BE2C (cell line): ENCODE results near the gene FARS2.

Experiments
- DNase-seq: peaks from one replicate; pipeline ENCODE4 v3.0.0-alpha.2; 2020
- H3K27me3 ChIP-seq: fragments of 250-450 bp; sonication (Bioruptor Pico); 2 replicates; pipeline ENCODE4 v1.5.1; 2020; ENCODE audit warnings: mild to moderate bottlenecking
- H3K36me3 ChIP-seq: fragments of 250-450 bp; sonication (Bioruptor Pico); 2 replicates; pipeline ENCODE4 v1.5.1; 2020; ENCODE audit warnings: mild to moderate bottlenecking
- H3K4me1 ChIP-seq: fragments of 250-450 bp; sonication (Bioruptor Pico); 2 replicates; pipeline ENCODE4 v1.5.1; 2020
- H3K4me3 ChIP-seq: 2 replicates; pipeline ENCODE4 v1.5.1; 2011; ENCODE audit warnings: low read depth, low read length
- H3K9me3 ChIP-seq: fragments of 250-450 bp; sonication (Bioruptor Pico); 2 replicates; pipeline ENCODE4 v1.5.1; 2020
- CTCF ChIP-seq: IDR thresholded peaks from 2 replicates; pipeline ENCODE4 v1.5.1; 2012; ENCODE audit warnings: mild to moderate bottlenecking, low read depth, low read length

Gene FARS2

DNA sequence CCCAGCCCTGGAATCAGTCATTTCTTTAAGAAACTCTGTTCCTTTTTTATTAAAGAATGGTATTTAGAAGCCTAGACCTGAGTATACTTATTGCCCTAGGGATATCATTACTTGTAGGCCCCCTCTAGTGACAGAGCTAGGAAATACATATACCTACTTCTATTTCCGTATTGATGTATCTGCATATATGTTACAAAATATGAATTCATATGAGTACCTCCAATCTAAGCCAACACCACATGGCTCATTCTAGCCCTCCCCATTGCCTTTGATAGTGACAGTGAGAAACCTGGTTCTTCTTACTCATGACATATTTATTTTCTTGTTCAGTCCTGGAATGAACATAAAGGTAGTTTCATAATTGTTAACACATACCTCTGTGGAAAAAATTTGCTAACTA, 137.2 kb downstream of the FARS2 start:
- Histone ChIP-seq H3K4me1 (no peaks in the 10 kb centered on the region), H3K9me3 (no peaks in the 10 kb centered on the region), H3K36me3 (no peaks in the 10 kb centered on the region), H3K27me3 (no peaks in the 10 kb centered on the region), H3K4me3 (no peak overlapping the region)
- TF ChIP-seq CTCF: peak; percentile 60
- DNase-seq: no peak

DNA sequence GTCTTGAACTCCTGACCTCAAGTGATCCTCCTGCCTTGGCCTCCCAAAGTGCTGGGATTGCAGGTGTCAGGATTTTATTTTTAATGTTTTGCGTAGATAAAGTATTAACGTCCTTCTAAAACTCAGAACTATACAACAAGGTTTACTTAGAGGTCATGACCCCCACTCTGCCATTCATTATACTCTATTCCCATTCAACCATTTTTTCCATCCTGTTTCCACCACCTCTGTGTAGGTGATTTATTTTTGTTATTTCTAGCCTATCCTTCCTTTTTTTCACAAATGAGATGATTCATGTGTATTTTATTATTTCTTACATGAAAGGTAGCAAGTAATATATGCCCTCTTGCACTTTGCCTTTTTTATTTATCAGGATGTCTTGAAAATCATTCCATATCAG, 138.1 kb downstream of the FARS2 start:
- TF ChIP-seq CTCF: no peak
- Histone ChIP-seq H3K27me3 (no peaks in the 10 kb centered on the region), H3K9me3 (no peaks in the 10 kb centered on the region), H3K4me1 (no peaks in the 10 kb centered on the region), H3K4me3 (no peak overlapping the region), H3K36me3 (no peaks in the 10 kb centered on the region)
- no peak for DNase-seq

- H3K27me3 ChIP-seq: no peaks in the 10 kb centered on the region
- H3K4me3 ChIP-seq: no peak overlapping the region
- no peaks in the 10 kb centered on the region for H3K36me3 ChIP-seq
- no peaks in the 10 kb centered on the region for H3K4me1 ChIP-seq
- TF ChIP-seq CTCF: peak; percentile 58
- H3K9me3 ChIP-seq: no peaks in the 10 kb centered on the region
- DNase-seq: no peak
Observed at GRCh38 chr6:5401845-5402738, 140.8 kb downstream of the FARS2 start.

DNA sequence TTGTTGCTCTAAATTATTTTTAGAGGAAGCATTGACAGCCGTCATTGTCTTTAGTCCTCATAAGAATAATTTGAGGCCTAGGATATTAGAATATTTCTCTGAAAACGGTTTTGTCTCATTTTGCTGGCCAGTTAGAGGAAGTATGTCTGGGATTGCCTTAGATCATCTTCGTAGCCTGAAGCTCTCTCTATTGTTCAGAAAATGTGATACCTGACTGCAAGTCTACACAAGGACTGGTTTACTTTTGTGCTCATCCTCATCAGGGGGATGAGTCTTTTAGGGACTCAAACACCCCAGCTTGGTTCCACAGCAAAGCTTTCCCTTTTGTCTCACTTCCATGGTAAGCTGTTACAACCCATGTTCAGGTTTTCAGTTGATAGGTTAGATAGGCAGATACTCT, 141.8 kb downstream of the FARS2 start:
- TF ChIP-seq CTCF: no peak
- no peaks in the 10 kb centered on the region for H3K9me3 ChIP-seq
- no peak for DNase-seq
- H3K36me3 ChIP-seq: no peaks in the 10 kb centered on the region
- no peak overlapping the region for H3K4me3 ChIP-seq
- no peaks in the 10 kb centered on the region for H3K27me3 ChIP-seq
- H3K4me1 ChIP-seq: no peaks in the 10 kb centered on the region

- H3K9me3 ChIP-seq: no peaks in the 10 kb centered on the region
- no peak for DNase-seq
- H3K36me3 ChIP-seq: no peaks in the 10 kb centered on the region
- no peaks in the 10 kb centered on the region for H3K4me1 ChIP-seq
- TF ChIP-seq CTCF: no peak
- H3K4me3 ChIP-seq: no peak overlapping the region
- H3K27me3 ChIP-seq: no peaks in the 10 kb centered on the region
Observed at GRCh38 chr6:5403609-5404008, 142.3 kb downstream of the FARS2 start.

GRCh38 chr6:5405976-5406375, 144.7 kb downstream of the FARS2 start:
- DNase-seq: no peak
- no peak overlapping the region for H3K4me3 ChIP-seq
- TF ChIP-seq CTCF: no peak

More at GRCh38 chr6:5405976-5406375, 144.7 kb downstream of the FARS2 start:
- no peaks in the 10 kb centered on the region for H3K36me3 ChIP-seq
- no peaks in the 10 kb centered on the region for H3K4me1 ChIP-seq
- no peaks in the 10 kb centered on the region for H3K9me3 ChIP-seq
- no peaks in the 10 kb centered on the region for H3K27me3 ChIP-seq
